Measurements from ENCODE around the gene GNA14.
"Not testable (repeated sequence)": the region's sequence is repeated elsewhere in the genome, so short reads cannot be mapped to it uniquely, and the experiment has no call there.

Gene GNA14

GRCh38 chr9:77647267-77648233, 572 bp downstream of the GNA14 start:
- DNase-seq (ENCODE audit: extremely low read depth in 1 of 2, low read depth in 1 of 2): no peak

GRCh38 chr9:77643871-77644270, 4.3 kb downstream of the GNA14 start:
- DNase-seq (ENCODE audit: extremely low read depth in 1 of 2, low read depth in 1 of 2): no peak

DNA sequence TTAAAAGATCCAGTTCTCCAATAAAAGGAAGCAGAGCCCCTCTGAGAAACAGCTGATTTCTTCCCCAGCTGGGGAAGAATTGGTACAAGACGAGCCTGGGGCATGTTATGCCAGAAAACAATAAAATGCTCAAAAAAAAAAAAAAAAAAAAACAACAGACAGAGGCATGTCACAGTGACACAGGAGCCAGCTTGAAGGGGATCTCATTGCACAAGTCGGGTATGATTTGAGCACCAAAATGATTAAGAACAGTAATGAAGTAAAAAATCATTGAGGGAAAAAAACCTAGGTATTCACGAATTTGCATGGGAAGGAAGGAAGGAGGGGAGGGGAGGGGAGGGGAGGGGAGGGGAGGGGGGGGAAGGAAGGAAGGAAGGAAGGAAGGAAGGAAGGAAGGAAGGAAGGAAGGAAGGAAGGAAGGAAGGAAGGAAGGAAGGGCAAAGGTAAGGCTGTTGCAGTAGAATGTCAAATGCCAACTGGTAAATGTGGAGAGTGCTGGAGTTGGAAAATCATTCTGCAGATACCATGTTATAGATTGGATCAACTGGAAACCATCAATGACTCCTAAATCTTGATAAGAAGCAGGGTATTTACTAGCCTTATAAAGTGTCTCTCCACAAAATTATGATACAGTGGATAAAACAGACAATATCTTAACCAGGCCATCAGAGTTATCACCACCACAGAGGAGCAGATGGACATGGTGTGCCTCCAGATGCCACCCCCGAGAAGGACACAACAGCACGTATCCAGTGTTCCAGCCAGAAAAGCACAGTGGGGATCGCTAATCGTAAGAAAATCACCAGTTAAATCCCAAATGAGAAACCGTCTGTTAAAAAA, 7.2 kb downstream of the GNA14 start:
- no peak for DNase-seq (ENCODE audit: extremely low read depth in 1 of 2, low read depth in 1 of 2)

DNA sequence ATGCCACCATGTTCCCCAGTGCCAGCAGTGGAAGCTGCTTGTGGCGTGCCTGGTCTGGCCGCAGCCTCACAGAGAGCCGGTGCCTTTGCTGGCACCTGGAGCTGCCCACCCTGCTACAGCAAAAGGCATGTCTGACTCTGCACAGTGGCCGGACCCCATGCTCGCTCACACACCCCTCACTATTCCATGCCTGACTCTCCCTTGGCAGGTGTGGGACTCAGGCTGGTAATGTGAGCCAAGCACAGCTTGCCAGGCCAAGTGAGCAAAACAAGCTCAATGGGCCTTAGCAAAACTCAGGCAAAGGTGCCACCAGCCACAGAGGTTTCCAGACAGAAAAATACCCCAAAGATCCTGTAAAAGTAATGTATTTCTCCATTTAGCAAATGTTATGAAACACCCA, 15.5 kb downstream of the GNA14 start:
- DNase-seq (ENCODE audit: extremely low read depth in 1 of 2, low read depth in 1 of 2): no peak

DNA sequence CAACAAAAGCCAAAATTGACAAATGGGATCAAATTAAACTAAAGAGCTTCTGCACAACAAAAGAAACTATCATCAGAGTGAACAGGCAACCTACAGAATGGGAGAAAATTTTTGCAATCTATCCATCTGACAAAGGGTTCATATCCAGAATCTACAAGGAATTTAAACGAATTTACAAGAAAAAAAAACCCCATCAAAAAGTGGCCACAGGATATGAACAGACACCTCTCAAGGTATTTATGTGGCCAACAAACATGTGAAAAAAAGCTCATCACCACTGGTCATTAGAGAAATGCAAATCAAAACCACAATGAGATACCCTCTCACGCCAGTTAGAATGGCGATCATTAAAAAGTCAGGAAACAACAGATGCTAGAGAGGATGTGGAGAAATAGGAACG, 19.3 kb downstream of the GNA14 start:
- DNase-seq (ENCODE audit: extremely low read depth in 1 of 2, low read depth in 1 of 2): not testable (repeated sequence)

DNA sequence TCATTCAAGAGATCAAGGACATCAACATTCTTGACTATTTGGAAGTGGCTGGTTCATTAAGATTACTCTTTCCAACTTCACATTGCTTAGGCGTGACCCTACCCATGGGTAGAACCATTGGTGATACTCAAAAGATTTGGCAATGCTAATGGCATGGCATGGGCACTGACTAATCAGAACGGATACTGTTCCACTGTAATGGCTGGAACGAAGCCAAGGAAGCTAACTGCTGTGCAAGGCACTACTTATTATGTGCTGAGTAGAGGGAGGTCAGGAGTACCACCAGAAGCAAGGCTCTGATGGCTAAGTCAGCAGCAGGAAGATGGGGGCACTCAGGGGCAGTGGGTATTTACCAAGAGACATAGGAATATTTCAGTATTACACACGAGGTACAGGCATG, 31.9 kb downstream of the GNA14 start:
- no peak for DNase-seq (ENCODE audit: extremely low read depth in 1 of 2, low read depth in 1 of 2)

- DNase-seq (ENCODE audit: extremely low read depth in 1 of 2, low read depth in 1 of 2): no peak
Observed at GRCh38 chr9:77614645-77615044, 33.5 kb downstream of the GNA14 start.

GRCh38 chr9:77606526-77606925, 41.6 kb downstream of the GNA14 start:
- no peak for DNase-seq (ENCODE audit: extremely low read depth in 1 of 2, low read depth in 1 of 2)

GRCh38 chr9:77605449-77606220, 42.5 kb downstream of the GNA14 start:
- no peak for DNase-seq (ENCODE audit: extremely low read depth in 1 of 2, low read depth in 1 of 2)

GRCh38 chr9:77604316-77604715, 43.8 kb downstream of the GNA14 start:
- no peak for DNase-seq (ENCODE audit: extremely low read depth in 1 of 2, low read depth in 1 of 2)

DNA sequence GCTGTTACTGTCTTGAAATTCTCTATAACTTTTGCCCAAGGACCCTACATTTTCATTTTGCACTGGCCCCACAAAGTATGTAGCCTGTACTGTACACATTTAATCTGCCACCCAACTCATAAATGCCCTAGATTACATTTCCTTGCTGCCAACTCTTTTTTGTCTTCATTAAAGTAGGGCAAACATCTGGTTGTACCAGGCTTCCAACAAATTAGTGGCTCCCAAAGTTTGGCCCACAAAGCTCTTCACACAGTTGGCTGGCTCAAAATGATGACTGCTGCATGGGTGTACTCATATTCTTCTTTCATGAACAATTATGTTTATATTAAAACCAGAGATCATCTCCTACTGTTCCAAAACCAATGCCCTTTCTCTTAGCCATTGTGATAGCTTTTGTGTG, 45.3 kb downstream of the GNA14 start:
- DNase-seq (ENCODE audit: extremely low read depth in 1 of 2, low read depth in 1 of 2): no peak

- DNase-seq (ENCODE audit: extremely low read depth in 1 of 2, low read depth in 1 of 2): no peak
Observed at GRCh38 chr9:77601476-77602099, 46.5 kb downstream of the GNA14 start.

GRCh38 chr9:77600810-77601209, 47.3 kb downstream of the GNA14 start:
- no peak for DNase-seq (ENCODE audit: extremely low read depth in 1 of 2, low read depth in 1 of 2)

DNA sequence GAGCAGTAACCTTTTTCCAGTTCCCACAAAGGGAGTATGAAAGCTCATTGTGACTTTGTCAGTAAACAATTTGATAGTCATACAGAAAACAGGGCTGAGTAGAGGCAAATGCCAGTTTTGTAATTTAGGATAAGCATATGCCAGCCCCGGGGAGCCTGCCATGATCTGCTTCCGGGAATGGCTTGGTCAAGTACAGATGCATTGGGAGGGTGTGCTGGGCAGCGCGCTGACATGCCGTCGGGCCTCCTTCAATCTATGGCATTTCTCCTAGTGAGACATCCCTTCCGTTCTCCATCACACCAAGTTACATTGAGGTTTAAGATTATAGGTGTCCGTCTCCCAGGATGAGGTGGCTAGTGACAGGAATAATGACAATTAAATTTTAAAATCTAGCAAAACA, 48.6 kb downstream of the GNA14 start:
- DNase-seq (ENCODE audit: extremely low read depth in 1 of 2, low read depth in 1 of 2): no peak

GRCh38 chr9:77598991-77599390, 49.1 kb downstream of the GNA14 start:
- DNase-seq (ENCODE audit: extremely low read depth in 1 of 2, low read depth in 1 of 2): no peak

- no peak for DNase-seq (ENCODE audit: extremely low read depth in 1 of 2, low read depth in 1 of 2)
Observed at GRCh38 chr9:77598524-77598923, 49.6 kb downstream of the GNA14 start.

- DNase-seq (ENCODE audit: extremely low read depth in 1 of 2, low read depth in 1 of 2): no peak
Observed at GRCh38 chr9:77597057-77597456, 51.1 kb downstream of the GNA14 start.

GRCh38 chr9:77595426-77596095, 52.6 kb downstream of the GNA14 start:
- DNase-seq (ENCODE audit: extremely low read depth in 1 of 2, low read depth in 1 of 2): no peak

GRCh38 chr9:77594963-77595362, 53.2 kb downstream of the GNA14 start:
- no peak for DNase-seq (ENCODE audit: extremely low read depth in 1 of 2, low read depth in 1 of 2)

DNA sequence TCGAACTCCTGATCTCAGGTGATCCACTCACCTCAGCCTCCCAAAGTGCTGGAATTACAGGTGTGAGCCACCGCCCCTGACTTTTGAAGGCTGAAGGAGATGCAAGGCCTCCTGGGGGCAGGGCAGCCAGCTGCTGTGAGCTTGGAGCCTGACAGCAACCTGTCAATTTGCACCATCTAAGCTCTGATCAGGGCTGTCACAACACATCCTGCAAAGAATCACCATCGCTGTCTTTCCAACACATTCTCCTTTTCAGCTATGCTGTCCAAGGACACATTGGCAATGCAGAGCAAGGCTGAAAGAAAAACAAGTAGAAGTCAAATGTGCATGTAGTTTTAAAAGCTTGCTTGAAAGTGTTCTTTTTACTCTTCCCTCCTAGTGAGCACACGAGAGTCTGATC, 54.6 kb downstream of the GNA14 start:
- no peak for DNase-seq (ENCODE audit: extremely low read depth in 1 of 2, low read depth in 1 of 2)

All from stimulated activated CD8-positive, alpha-beta memory T cell treated with anti-CD3 and anti-CD28 coated beads, Interleukin-7, amount 100 ng/mL, for 48 hours (primary cell).